ENCODE measurements around the gene DBI.
"Not testable (repeated sequence)": the region's sequence is repeated elsewhere in the genome, so short reads cannot be mapped to it uniquely, and the experiment has no call there.

Gene DBI

GRCh38 chr2:119366161-119366648 is 572 bp upstream of the DBI start:
- no peak for DNase-seq

- DNase-seq: peak; percentile 4
Measured at GRCh38 chr2:119367472-119368099, 809 bp downstream of the DBI start.

- DNase-seq: no peak
Measured at GRCh38 chr2:119369845-119370244, 3.1 kb downstream of the DBI start.

GRCh38 chr2:119371111-119371510 is 4.3 kb downstream of the DBI start:
- DNase-seq: no peak

- no peak for DNase-seq
Measured at GRCh38 chr2:119372778-119373568, 6.2 kb downstream of the DBI start.

GRCh38 chr2:119373907-119374745 is 7.3 kb downstream of the DBI start:
- DNase-seq: not testable (repeated sequence)

- DNase-seq: not testable (repeated sequence)
Measured at GRCh38 chr2:119376406-119376805, 9.6 kb downstream of the DBI start.

GRCh38 chr2:119376810-119377209 is 10.0 kb downstream of the DBI start:
- DNase-seq: no peak

- DNase-seq: no peak
Measured at GRCh38 chr2:119377294-119377992, 10.7 kb downstream of the DBI start.

- no peak for DNase-seq
Measured at GRCh38 chr2:119377993-119378345, 11.2 kb downstream of the DBI start.

- no peak for DNase-seq
Measured at GRCh38 chr2:119378566-119378965, 11.8 kb downstream of the DBI start.

- DNase-seq: peak; percentile 23
Measured at GRCh38 chr2:119383410-119384140, 16.8 kb downstream of the DBI start.

- no peak for DNase-seq
Measured at GRCh38 chr2:119384971-119385370, 18.2 kb downstream of the DBI start.

- no peak for DNase-seq
Measured at GRCh38 chr2:119385466-119385865, 18.7 kb downstream of the DBI start.

- peak; percentile 27 for DNase-seq
Measured at GRCh38 chr2:119387381-119388129, 20.8 kb downstream of the DBI start.

- no peak for DNase-seq
Measured at GRCh38 chr2:119389615-119390306, 23.0 kb downstream of the DBI start.

GRCh38 chr2:119393971-119394748 is 27.4 kb downstream of the DBI start:
- no peak for DNase-seq

- no peak for DNase-seq
Measured at GRCh38 chr2:119397196-119397595, 30.4 kb downstream of the DBI start.

- DNase-seq: no peak
Measured at GRCh38 chr2:119402106-119402505, 35.3 kb downstream of the DBI start.

Measured in DMS79 (cell line).